H9 (cell line): ENCODE data around the gene HEPN1. TPM values are rescaled to one million over a fixed set of nuclear protein-coding genes. Genes with fewer than 3 reads are reported as not detected.

Source experiments
- DNase-seq: peaks from one replicate; pipeline ENCODE4 v3.0.0-alpha.2; 2017
- H2AFZ ChIP-seq: one replicate; pipeline ENCODE4 v1.6.1; 2013; ENCODE audit warnings: mild to moderate bottlenecking, low read length, control low read depth, moderate library complexity
- H2AK5ac ChIP-seq: 2 replicates; pipeline ENCODE4 v1.6.1; 2013; ENCODE audit warnings: low read length, control low read depth, mixed read lengths; ENCODE audit not compliant: insufficient read length
- H2BK120ac ChIP-seq: one replicate; pipeline ENCODE4 v1.6.1; 2013; ENCODE audit warnings: low read depth, mild to moderate bottlenecking, low read length, control low read depth, inconsistent platforms; ENCODE audit not compliant: poor library complexity, severe bottlenecking
- H2BK12ac ChIP-seq: 2 replicates; pipeline ENCODE4 v1.6.1; 2013; ENCODE audit warnings: low read length, control low read depth, mixed read lengths, low read depth; ENCODE audit not compliant: insufficient read length
- H2BK15ac ChIP-seq: 2 replicates; pipeline ENCODE4 v1.6.1; 2013; ENCODE audit warnings: low read depth, low read length, control low read depth
- H2BK20ac ChIP-seq: one replicate; pipeline ENCODE4 v1.6.1; 2013; ENCODE audit warnings: low read depth, mild to moderate bottlenecking, low read length, control low read depth, inconsistent platforms; ENCODE audit not compliant: poor library complexity, severe bottlenecking
- H2BK5ac ChIP-seq: 2 replicates; pipeline ENCODE4 v1.6.1; 2013; ENCODE audit warnings: low read length, control low read depth, mixed read lengths; ENCODE audit not compliant: insufficient read length
- H3K14ac ChIP-seq: 2 replicates; pipeline ENCODE4 v1.6.1; 2013; ENCODE audit warnings: low read length, control low read depth; ENCODE audit not compliant: insufficient read depth
- H3K18ac ChIP-seq: 2 replicates; pipeline ENCODE4 v1.6.1; 2013; ENCODE audit warnings: low read depth, mild to moderate bottlenecking, mixed read lengths, low read length, control low read depth; ENCODE audit not compliant: insufficient read length
- H3K23ac ChIP-seq: 2 replicates; pipeline ENCODE4 v1.6.1; 2013; ENCODE audit warnings: low read length, control low read depth, mixed read lengths, low read depth; ENCODE audit not compliant: insufficient read length
- H3K23me2 ChIP-seq: 2 replicates; pipeline ENCODE4 v1.6.1; 2013; ENCODE audit warnings: low read depth, mild to moderate bottlenecking, mixed read lengths, low read length, control low read depth; ENCODE audit not compliant: insufficient read length, poor library complexity, severe bottlenecking
- H3K27ac ChIP-seq: 2 replicates; pipeline ENCODE4 v1.5.1; 2013; ENCODE audit warnings: low read length, control low read depth, mixed read lengths, low read depth; ENCODE audit not compliant: insufficient read length
- H3K27me3 ChIP-seq: 2 replicates; pipeline ENCODE4 v1.6.1; 2013; ENCODE audit warnings: low read length, control low read depth, inconsistent platforms; ENCODE audit not compliant: insufficient read depth
- H3K4ac ChIP-seq: 2 replicates; pipeline ENCODE4 v1.6.1; 2013; ENCODE audit warnings: low read depth, mild to moderate bottlenecking, control low read depth, inconsistent platforms, low read length, moderate library complexity
- H3K4me1 ChIP-seq: 2 replicates; pipeline ENCODE4 v1.6.1; 2013; ENCODE audit warnings: low read length, control low read depth, inconsistent platforms; ENCODE audit not compliant: insufficient read depth
- H3K4me2 ChIP-seq: 2 replicates; pipeline ENCODE4 v1.6.1; 2013; ENCODE audit warnings: low read length, control low read depth, mixed read lengths; ENCODE audit not compliant: insufficient read length, insufficient read depth
- H3K56ac ChIP-seq: 2 replicates; pipeline ENCODE4 v1.6.1; 2013; ENCODE audit warnings: low read depth, mild to moderate bottlenecking, mixed read lengths, low read length, control low read depth; ENCODE audit not compliant: insufficient read length
- H3K79me1 ChIP-seq: 2 replicates; pipeline ENCODE4 v1.6.1; 2013; ENCODE audit warnings: low read depth, mild to moderate bottlenecking, moderate library complexity, low read length, control low read depth, inconsistent platforms; ENCODE audit not compliant: insufficient read depth, poor library complexity, severe bottlenecking
- H3K79me2 ChIP-seq: 2 replicates; pipeline ENCODE4 v1.6.1; 2013; ENCODE audit warnings: low read length, control low read depth, inconsistent platforms; ENCODE audit not compliant: insufficient read depth
- H3K9ac ChIP-seq: 2 replicates; pipeline ENCODE4 v1.6.1; 2013; ENCODE audit warnings: low read length, control low read depth, mixed read lengths; ENCODE audit not compliant: insufficient read length; ENCODE audit errors: extremely low read depth
- H3K9me3 ChIP-seq: one replicate; pipeline ENCODE4 v1.6.1; 2013; ENCODE audit warnings: low read depth, low read length, inconsistent platforms; ENCODE audit not compliant: control insufficient read depth
- H3T11ph ChIP-seq: one replicate; pipeline ENCODE4 v1.6.1; 2013; ENCODE audit warnings: mild to moderate bottlenecking, low read length, control low read depth, inconsistent platforms
- H4K20me1 ChIP-seq: one replicate; pipeline ENCODE4 v1.6.1; 2013; ENCODE audit not compliant: control insufficient read depth, insufficient read length, insufficient read depth
- H4K5ac ChIP-seq: 2 replicates; pipeline ENCODE4 v1.6.1; 2013; ENCODE audit warnings: low read depth, mild to moderate bottlenecking, mixed read lengths, low read length, control low read depth; ENCODE audit not compliant: insufficient read length
- H4K8ac ChIP-seq: replicated peaks from 2 replicates; pipeline ENCODE4 v1.6.1; 2013; ENCODE audit warnings: low read length, control low read depth, mixed read lengths, low read depth; ENCODE audit not compliant: insufficient read length
- H4K91ac ChIP-seq: 2 replicates; pipeline ENCODE4 v1.6.1; 2013; ENCODE audit warnings: low read depth, mild to moderate bottlenecking, moderate library complexity, mixed read lengths, low read length, control low read depth; ENCODE audit not compliant: insufficient read length
- H3K27ac Mint-ChIP-seq, 3 experiments: 2 replicates in 2 of 3; 3 replicates in 1 of 3; pipeline ENCODE4 v1.8.0; 2020 to 2021; ENCODE audit warnings: mixed read lengths in 3 of 3, mild to moderate bottlenecking in 1 of 3, moderate library complexity in 1 of 3
- H3K27me3 Mint-ChIP-seq: 2 replicates; pipeline ENCODE4 v1.8.0; 2021; ENCODE audit warnings: low read depth, mild to moderate bottlenecking, moderate library complexity, mixed read lengths
- H3K36me3 Mint-ChIP-seq, 3 experiments: 2 replicates in 2 of 3; 3 replicates in 1 of 3; pipeline ENCODE4 v1.8.0; 2020 to 2021; ENCODE audit warnings: low read depth in 3 of 3, mixed read lengths in 3 of 3; ENCODE audit not compliant: insufficient read depth in 1 of 3
- H3K4me1 Mint-ChIP-seq, 2 experiments: 2 replicates each; pipeline ENCODE4 v1.8.0; 2020; ENCODE audit warnings: mixed read lengths in 2 of 2
- H3K4me3 Mint-ChIP-seq, 2 experiments: 2 replicates in 1 of 2; 3 replicates in 1 of 2; pipeline ENCODE4 v1.8.0; 2020 to 2021; ENCODE audit warnings: mild to moderate bottlenecking in 2 of 2, mixed read lengths in 2 of 2, moderate library complexity in 1 of 2
- H3K9me3 Mint-ChIP-seq, 2 experiments: 2 replicates in 1 of 2; 3 replicates in 1 of 2; pipeline ENCODE4 v1.8.0; 2020; ENCODE audit warnings: mild to moderate bottlenecking in 2 of 2, mixed read lengths in 2 of 2, moderate library complexity in 1 of 2
- CTCF ChIP-seq: fragments of 200-600 bp; sonication (generic); conservative IDR thresholded peaks from 3 replicates; pipeline ENCODE4 v1.8.0; 2021; ENCODE audit warnings: antibody characterized with exemption, mild to moderate bottlenecking
- WGBS: extraction: QIAGEN DNeasy Blood & Tissue Kit; methylation state at CpG from one replicate; pipeline ENCODE4 v1.1.7; 2013; ENCODE audit warnings: missing lambda C conversion rate, low lambda C conversion rate, mixed read lengths; ENCODE audit not compliant: insufficient read length; ENCODE audit errors: extremely low coverage; 5-methylcytosine and 5-hydroxymethylcytosine counted together
- total RNA-seq: library from RNA; stranded (reverse); gene quantifications from 2 replicates; pipeline ENCODE4 v1.2.1, GENCODE V29; 2021

HEPN1 gene
- total RNA-seq, 1 experiment from 2014 or later = not detected

- no peaks in the 10 kb centered on the region for H4K20me1 ChIP-seq
- no peak overlapping the region for H4K5ac ChIP-seq
- no peak overlapping the region for H3K23ac ChIP-seq
- no peaks in the 10 kb centered on the region for H3K79me2 ChIP-seq
- H3K4me1 Mint-ChIP-seq = no peaks in the 10 kb centered on the region
- no peaks in the 10 kb centered on the region for H3K9me3 Mint-ChIP-seq
- no peak overlapping the region for H2AFZ ChIP-seq
- no peak overlapping the region for H3K27ac ChIP-seq
- H2BK12ac ChIP-seq = no peak overlapping the region
- H3T11ph ChIP-seq = no peak overlapping the region
- no peak overlapping the region for H3K27ac Mint-ChIP-seq
- no peaks in the 10 kb centered on the region for H3K23me2 ChIP-seq
- H3K4me1 ChIP-seq = no peaks in the 10 kb centered on the region
- no peak overlapping the region for H4K91ac ChIP-seq
- no peak overlapping the region for H2BK20ac ChIP-seq
- no peak overlapping the region for H4K8ac ChIP-seq
- H3K79me1 ChIP-seq = no peaks in the 10 kb centered on the region
- H3K9me3 ChIP-seq = no peaks in the 10 kb centered on the region
- H3K14ac ChIP-seq = no peak overlapping the region
- TF ChIP-seq CTCF = no peak
- H2AK5ac ChIP-seq = no peak overlapping the region
- H2BK5ac ChIP-seq = no peak overlapping the region
- no peaks in the 10 kb centered on the region; the same call in 1 of the 2 replicates for H3K27me3 ChIP-seq
- WGBS = no CpG with 5 or more reads among the region's 3 CpGs
- H2BK120ac ChIP-seq = no peak overlapping the region
- H2BK15ac ChIP-seq = no peak overlapping the region
- no peak overlapping the region for H3K4me2 ChIP-seq
- peaks cover 17% of the 10 kb centered on the region for H3K27me3 Mint-ChIP-seq
- H3K4ac ChIP-seq = no peak overlapping the region
- no peak for DNase-seq
- H3K4me3 Mint-ChIP-seq = no peak overlapping the region
- H3K36me3 Mint-ChIP-seq = no peaks in the 10 kb centered on the region
- H3K9ac ChIP-seq = no peak overlapping the region
- H3K56ac ChIP-seq = no peak overlapping the region
- no peak overlapping the region for H3K18ac ChIP-seq
Measured at GRCh38 chr11:124930799-124931198, 11.7 kb downstream of the HEPN1 start.
